ENCODE data around the gene UBXN4. TPM values are rescaled to one million over a fixed set of nuclear protein-coding genes. Genes with fewer than 3 reads are reported as not detected.
"Not testable (repeated sequence)": the region's sequence is repeated elsewhere in the genome, so short reads cannot be mapped to it uniquely, and the experiment has no call there.

Gene UBXN4
- 43.2 and 52.7 TPM in 2 replicates for total RNA-seq (2014; rRNA removed; shearing (Covaris generic))
- polyA plus RNA-seq (2015; cell fraction: cytosol; rRNA removed): 29.9 and 36.5 TPM in 2 replicates
- polyA plus RNA-seq (2015; cell fraction: nucleus; rRNA removed): 185 and 234 TPM in 2 replicates

GRCh38 chr2:135741395-135742324 lies at the start of gene UBXN4:
UBXN4 (plus strand) TSS chr2:135741855; CDS start chr2:135741930, 75 bp downstream.
- DNase-seq (ENCODE audit: low read depth, low spot score): peak; percentile 98
- in situ Hi-C loops (cut with HindIII; ENCODE audit: low pct_unique_long_range_greater_than_20kb, low sequenced_read_pairs): no loop called here

GRCh38 chr2:135694711-135695110 lies 46.9 kb upstream of the UBXN4 start:
- in situ Hi-C loops (cut with HindIII; ENCODE audit: low pct_unique_long_range_greater_than_20kb, low sequenced_read_pairs): no loop called here
- DNase-seq (ENCODE audit: low read depth, low spot score): peak; percentile 27

GRCh38 chr2:135698838-135699237 lies 42.8 kb upstream of the UBXN4 start:
- in situ Hi-C loops (cut with HindIII; ENCODE audit: low pct_unique_long_range_greater_than_20kb, low sequenced_read_pairs): no loop called here
- DNase-seq (ENCODE audit: low read depth, low spot score): no peak

- DNase-seq (ENCODE audit: low read depth, low spot score): peak; percentile 31
- in situ Hi-C loops (cut with HindIII; ENCODE audit: low pct_unique_long_range_greater_than_20kb, low sequenced_read_pairs): no loop called here
Observed at GRCh38 chr2:135701442-135701841, 40.2 kb upstream of the UBXN4 start.

- DNase-seq (ENCODE audit: low read depth, low spot score): no peak
- in situ Hi-C loops (cut with HindIII; ENCODE audit: low pct_unique_long_range_greater_than_20kb, low sequenced_read_pairs): no loop called here
Observed at GRCh38 chr2:135703300-135703699, 38.4 kb upstream of the UBXN4 start.

GRCh38 chr2:135704075-135704474 lies 37.6 kb upstream of the UBXN4 start:
- DNase-seq (ENCODE audit: low read depth, low spot score); in situ Hi-C loops (cut with HindIII; ENCODE audit: low pct_unique_long_range_greater_than_20kb, low sequenced_read_pairs): not testable (repeated sequence)

GRCh38 chr2:135708159-135708558 lies 33.5 kb upstream of the UBXN4 start:
- in situ Hi-C loops (cut with HindIII; ENCODE audit: low pct_unique_long_range_greater_than_20kb, low sequenced_read_pairs): no loop called here
- DNase-seq (ENCODE audit: low read depth, low spot score): no peak

- peak; percentile 57 for DNase-seq (ENCODE audit: low read depth, low spot score)
- in situ Hi-C loops (cut with HindIII; ENCODE audit: low pct_unique_long_range_greater_than_20kb, low sequenced_read_pairs): no loop called here
Observed at GRCh38 chr2:135709992-135710391, 31.7 kb upstream of the UBXN4 start.

- DNase-seq (ENCODE audit: low read depth, low spot score); in situ Hi-C loops (cut with HindIII; ENCODE audit: low pct_unique_long_range_greater_than_20kb, low sequenced_read_pairs): not testable (repeated sequence)
Observed at GRCh38 chr2:135715086-135715485, 26.6 kb upstream of the UBXN4 start.

GRCh38 chr2:135728064-135728743 lies 13.5 kb upstream of the UBXN4 start:
- peak; percentile 19 for DNase-seq (ENCODE audit: low read depth, low spot score)
- in situ Hi-C loops (cut with HindIII; ENCODE audit: low pct_unique_long_range_greater_than_20kb, low sequenced_read_pairs): no loop called here

- no peak for DNase-seq (ENCODE audit: low read depth, low spot score)
- in situ Hi-C loops (cut with HindIII; ENCODE audit: low pct_unique_long_range_greater_than_20kb, low sequenced_read_pairs): no loop called here
Observed at GRCh38 chr2:135732561-135732960, 9.1 kb upstream of the UBXN4 start.

- in situ Hi-C loops (cut with HindIII; ENCODE audit: low pct_unique_long_range_greater_than_20kb, low sequenced_read_pairs): no loop called here
- DNase-seq (ENCODE audit: low read depth, low spot score): no peak
Observed at GRCh38 chr2:135733045-135733444, 8.6 kb upstream of the UBXN4 start.

GRCh38 chr2:135736546-135736945 lies 5.1 kb upstream of the UBXN4 start:
- in situ Hi-C loops (cut with HindIII; ENCODE audit: low pct_unique_long_range_greater_than_20kb, low sequenced_read_pairs): no loop called here
- no peak for DNase-seq (ENCODE audit: low read depth, low spot score)

GRCh38 chr2:135740206-135740605 lies 1.4 kb upstream of the UBXN4 start:
- in situ Hi-C loops (cut with HindIII; ENCODE audit: low pct_unique_long_range_greater_than_20kb, low sequenced_read_pairs): no loop called here
- no peak for DNase-seq (ENCODE audit: low read depth, low spot score)

- DNase-seq (ENCODE audit: low read depth, low spot score): no peak
- in situ Hi-C loops (cut with HindIII; ENCODE audit: low pct_unique_long_range_greater_than_20kb, low sequenced_read_pairs): no loop called here
Observed at GRCh38 chr2:135741043-135741394, 636 bp upstream of the UBXN4 start.

- peak; percentile 40 for DNase-seq (ENCODE audit: low read depth, low spot score)
- in situ Hi-C loops (cut with HindIII; ENCODE audit: low pct_unique_long_range_greater_than_20kb, low sequenced_read_pairs): no loop called here
Observed at GRCh38 chr2:135742325-135742757, 686 bp downstream of the UBXN4 start.

GRCh38 chr2:135743860-135744259 lies 2.2 kb downstream of the UBXN4 start:
- DNase-seq (ENCODE audit: low read depth, low spot score): no peak
- in situ Hi-C loops (cut with HindIII; ENCODE audit: low pct_unique_long_range_greater_than_20kb, low sequenced_read_pairs): no loop called here

GRCh38 chr2:135744760-135745314 lies 3.2 kb downstream of the UBXN4 start:
- peak; percentile 52 for DNase-seq (ENCODE audit: low read depth, low spot score)
- in situ Hi-C loops (cut with HindIII; ENCODE audit: low pct_unique_long_range_greater_than_20kb, low sequenced_read_pairs): no loop called here

All from SK-MEL-5 (cell line).